HG03103 (cell line): ENCODE measurements around the gene DZIP1.

Experiments
- ATAC-seq: cut with Tn5 transposase; IDR thresholded peaks from one replicate; pipeline ENCODE4 v1.9.1; 2021; ENCODE audit warnings: low read depth; ENCODE audit not compliant: unreplicated experiment

The DZIP1 gene

DNA sequence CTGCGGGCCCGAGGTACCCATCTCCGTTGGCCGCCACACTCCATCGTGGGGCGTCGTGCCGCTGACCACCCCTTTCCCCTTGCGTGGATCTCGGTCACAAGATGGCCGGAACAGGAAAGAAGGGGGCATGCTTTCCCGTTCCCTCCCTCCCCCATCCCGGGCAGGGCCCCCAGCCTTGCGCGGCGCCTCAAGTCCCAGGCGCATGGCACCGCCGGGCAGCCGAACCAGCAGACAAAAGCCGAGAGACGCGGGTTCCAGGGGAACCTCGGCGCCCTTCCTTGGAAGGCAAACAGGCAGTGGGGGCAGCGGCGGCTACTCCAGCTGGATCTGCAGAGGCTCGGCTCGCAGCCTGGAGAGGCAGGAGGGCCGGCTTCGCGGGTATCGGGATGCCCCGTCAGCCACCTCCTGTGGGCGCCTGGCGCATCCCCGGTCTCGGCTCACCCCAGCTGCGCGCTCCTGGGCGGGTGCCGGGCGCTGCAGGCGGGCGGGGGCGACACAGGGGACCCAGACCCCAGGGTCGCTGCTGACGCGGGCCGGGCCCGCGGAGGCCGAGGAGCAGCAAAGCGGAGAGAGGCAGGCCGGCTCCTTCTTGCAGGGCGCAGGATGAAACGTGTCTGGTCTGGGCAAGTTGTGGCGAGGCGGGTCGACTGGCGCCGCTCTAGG, 439 bp downstream of the DZIP1 start:
- ATAC-seq = no peak

DNA sequence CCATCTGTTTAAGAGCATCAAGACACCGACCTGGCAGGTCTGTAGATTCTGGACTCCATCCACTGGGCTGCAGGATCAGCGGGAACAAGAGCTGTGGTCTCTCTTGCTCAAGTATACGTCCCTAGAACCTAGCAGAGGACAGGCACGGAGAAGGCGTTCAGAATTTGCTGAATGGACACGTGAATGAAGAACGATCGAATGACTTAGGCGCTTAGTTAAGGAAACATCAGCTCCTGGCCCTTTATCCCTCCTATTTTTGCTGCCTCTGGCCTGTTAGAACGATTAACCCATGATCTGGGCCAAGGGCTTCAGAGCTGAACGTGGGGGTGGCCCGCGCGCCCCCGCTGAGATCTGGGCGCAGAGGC, 953 bp downstream of the DZIP1 start:
- ATAC-seq = no peak

DNA sequence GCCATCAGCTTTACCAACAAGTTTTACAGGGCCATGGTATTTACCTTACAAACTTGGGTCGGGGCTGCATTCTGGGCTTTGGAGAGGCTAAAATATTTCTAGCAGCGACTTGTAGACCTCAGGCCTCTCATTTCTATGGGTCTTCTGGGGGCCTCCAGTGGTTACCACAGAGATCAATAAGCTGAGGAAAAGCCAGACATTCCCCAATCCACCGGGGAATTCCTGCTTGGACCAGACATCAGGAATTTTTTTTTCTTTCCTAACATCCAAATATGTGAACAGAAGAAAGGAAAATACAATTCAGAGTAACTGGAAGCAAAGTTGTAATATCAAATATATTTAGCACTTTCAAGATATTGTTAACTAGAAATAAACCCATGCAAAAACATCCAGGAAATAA, 1.5 kb downstream of the DZIP1 start:
- no peak for ATAC-seq

DNA sequence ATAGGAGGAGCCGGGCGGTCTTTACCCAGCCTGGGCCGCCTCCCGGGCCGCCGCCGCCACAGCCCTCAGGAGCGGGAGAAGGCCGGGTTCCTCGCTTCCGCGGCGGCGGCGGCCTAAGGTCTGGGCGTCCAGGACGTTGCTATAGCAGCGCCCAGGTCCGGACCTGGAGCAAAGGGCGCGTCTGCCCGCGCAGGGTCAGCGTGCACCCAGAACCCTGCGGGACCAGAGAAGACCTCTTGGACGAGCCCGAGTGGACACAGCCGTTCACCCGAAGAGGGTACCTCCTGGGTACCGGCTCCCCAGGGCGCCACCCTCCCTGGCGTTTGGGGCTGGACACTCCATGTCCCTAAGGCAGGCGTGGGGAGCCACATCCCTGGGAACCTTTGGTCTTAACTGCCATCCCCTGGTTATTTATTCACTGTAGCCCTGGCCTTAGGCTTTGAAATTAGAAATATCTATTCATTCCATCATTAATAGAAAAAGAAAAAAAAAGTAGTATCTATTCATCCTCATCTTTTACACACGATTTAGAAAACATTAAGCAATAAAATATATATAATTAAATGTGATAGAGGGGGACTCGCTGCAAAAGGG, 2.4 kb downstream of the DZIP1 start:
- ATAC-seq = no peak

DNA sequence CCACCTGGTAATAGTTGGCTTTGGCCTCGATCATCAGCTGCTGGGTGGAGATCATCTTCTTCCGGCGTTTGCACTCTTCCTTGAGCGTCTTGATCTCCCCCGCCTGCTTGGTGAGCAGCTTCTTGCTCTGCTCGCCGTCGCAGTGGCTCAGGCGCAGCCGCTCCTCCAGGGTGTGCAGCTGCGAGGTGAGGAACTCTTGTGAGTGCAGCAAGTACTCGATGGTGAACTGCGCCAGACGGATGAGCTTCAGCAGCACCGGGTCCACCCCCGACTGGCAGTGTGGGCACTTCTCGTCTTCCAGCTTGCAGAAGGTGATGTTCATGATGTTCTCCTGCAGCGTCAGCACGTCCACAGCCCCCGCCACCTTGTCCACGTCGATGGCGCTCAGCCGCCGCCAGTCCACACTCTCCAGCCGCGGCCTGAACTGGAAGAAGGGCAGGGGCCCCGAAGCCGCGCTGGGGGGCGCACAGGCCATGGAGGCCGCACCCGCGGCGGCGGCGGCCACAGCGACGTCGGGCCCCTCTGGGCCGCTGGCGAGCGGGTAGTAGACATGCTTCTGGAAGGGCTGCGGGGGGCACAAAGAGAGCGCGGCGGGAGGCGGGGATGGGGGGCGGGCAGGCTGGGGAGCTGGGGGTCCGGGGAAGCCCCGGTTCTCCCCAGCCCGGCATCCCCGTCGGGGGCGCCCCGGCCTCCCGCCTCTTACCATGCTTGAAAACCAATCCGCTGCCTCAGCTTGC, 3.0 kb downstream of the DZIP1 start:
- ATAC-seq = no peak

DNA sequence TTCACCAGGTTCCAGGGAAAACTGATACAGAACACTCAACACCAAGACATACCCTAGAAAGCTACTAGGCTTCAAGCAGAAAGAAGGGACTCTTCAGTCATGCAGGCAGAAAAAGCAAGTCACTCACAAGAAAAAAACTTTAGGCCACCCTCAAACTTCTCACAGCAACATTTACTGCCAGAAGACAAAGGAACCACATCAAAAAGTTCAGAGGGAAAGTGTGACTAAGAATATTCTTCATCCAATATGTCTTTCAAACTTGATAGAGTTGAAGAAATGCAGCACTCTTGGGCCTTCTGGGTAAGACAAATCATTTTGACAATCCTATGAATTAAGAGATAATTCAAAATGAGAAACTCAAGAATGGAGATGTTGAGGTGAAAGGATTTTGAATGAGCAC, 7.7 kb downstream of the DZIP1 start:
- no peak for ATAC-seq

DNA sequence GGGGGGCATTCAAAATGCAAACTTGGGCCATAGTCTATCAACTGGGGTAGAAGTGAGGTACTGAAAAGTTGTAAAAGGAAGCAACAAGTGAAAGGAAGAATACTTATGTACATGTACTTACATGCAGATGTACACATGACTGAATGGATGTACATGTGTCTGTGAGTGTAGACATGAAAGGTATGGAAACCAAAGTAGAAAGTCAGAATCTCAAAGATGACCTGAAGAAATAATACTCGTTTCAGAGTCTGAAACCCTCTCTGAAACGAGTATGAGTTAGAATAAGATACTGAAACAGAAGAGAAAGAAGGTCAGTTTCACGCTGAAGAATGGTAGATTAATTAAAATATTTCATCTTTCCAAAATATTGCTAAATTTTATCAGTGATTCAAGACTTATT, 13.9 kb downstream of the DZIP1 start:
- no peak for ATAC-seq

DNA sequence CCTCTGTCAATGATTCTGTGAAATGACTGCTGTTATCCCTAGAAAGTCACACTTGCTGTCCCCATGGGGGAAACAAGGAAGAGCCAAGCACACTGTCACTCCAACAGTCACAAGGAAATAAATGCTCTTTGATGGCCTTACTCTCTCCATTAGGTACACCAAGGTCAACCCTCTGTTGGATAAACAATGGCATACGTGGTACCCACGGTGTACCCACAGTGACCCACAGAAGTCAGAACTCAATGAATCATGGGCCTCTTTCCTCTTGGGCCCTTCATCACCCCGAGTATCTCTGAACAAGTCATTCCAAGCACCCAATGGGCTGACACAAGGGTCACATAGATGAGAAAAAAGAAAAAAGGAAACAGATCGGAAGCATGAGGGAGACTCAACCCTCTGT, 15.4 kb downstream of the DZIP1 start:
- no peak for ATAC-seq

DNA sequence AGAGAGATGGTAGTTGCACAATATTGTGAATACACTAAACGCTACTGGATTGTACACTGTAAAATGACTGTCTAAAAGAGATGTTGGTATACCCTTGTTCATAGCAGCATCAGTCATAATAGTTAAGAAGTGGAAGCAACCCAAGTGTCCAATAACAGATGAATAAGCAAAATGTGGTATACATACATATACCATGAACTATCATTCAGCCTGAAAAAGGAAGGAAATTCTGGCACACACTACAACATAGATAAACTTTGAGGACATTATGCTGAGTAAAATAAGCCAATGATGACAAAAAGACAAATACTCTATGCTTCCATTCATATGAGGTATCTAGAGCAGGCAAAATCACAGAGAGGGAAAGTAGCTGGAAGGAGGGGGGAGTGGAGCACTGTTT, 16.0 kb downstream of the DZIP1 start:
- no peak for ATAC-seq

DNA sequence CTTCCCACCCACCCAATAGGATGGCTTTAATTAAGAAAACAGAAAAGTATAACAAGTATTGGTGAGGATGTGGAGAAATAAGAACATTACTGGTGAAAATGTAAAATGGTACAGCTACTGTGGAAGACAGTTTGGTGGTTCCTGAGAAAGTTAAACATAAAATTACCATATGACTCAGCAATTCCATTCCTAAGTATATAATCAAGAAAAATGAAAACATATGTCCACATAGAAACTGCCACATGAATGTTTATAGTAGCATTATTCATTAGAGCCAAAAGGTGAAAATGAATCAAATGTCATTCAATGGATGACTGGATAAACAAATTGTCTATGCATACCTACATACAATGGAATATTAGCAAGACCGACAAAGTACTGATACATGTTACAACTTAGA, 16.9 kb downstream of the DZIP1 start:
- no peak for ATAC-seq

DNA sequence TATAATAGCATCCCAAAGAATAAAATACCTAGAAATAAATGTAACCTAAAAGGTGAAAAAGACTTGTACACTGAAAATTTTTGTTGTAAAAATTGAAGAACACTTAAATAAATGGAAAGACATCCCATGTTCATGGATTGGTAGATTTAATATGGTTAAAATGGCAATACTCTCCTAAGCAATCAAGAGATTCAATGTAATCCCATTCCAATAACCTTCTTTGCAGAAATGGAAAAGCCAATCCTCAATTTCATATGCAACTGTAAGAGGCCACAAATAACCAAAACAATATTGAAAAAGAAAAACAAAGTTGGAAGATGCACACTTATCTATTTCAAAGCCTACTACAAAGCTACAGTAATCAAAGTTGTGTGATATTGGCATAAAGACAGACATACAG, 17.7 kb downstream of the DZIP1 start:
- no peak for ATAC-seq

DNA sequence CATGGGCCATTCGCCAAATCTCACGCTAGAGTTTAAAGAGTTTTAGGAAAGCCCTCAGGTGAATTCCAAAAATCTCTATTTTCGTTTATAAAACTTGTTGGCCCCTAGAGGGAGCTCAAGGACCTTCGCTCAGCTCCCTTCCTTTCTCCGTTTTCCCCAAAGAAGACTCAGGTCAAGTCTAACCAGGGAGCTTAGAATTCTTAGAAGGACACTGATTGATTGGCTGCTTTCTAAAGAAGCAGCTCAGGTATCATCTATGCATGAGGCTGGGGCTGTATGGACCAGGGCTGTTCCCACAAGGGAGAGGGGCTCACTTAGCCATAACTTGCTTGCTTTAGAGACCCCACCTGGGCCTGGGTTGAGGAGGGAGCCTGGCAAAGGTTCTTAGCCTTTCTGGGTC, 20.5 kb downstream of the DZIP1 start:
- ATAC-seq = peak; percentile 45

DNA sequence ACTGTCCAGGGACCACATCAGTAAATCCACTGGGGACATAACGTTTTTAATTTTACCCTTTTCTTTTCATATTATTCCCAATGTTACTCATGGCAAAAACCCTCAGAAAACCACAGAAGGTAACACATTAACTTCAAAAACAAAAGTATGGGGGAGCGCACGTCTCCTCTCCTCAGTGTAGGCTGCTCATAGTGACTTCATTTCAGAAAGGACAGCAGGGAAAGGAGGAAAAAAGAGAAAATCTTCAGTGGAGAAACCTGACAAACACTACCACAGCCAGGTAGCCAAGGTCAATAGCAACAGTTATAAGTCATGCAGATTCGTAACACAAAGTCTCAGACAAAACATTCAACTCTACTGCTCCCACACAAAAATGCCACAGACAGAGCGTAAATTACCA, 21.4 kb downstream of the DZIP1 start:
- no peak for ATAC-seq

DNA sequence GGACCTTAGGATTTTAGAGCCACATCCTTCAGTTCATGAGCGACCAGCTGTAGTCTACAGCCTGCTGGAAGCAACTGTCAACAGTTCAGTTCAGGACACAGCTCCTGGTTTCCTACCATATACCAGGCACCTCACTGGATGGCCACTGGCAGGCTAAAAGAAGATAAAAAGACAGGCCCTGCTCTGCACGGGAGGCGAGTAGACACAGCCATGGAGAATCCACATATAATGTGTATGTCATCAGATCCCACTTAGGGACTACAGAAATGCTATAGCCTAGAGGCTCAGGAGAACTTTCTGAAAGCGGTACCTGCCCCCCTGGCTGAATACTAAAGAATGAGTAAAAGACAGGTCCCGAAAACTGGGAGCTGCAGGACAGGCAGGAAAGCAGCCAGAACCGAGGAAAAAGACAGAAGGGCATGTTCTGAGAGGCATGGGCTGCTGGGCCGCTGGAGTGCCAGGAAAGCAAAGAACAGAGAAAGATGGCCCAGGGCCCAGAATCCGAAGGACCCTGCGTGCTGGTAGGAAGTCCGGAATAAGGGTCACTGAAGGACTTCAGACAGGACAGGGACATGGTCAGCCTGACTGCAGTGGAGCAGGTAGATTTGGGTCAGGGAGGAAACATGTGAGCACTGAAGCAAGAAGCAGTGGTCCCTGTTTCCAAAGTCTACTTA, 23.5 kb downstream of the DZIP1 start:
- ATAC-seq = no peak

DNA sequence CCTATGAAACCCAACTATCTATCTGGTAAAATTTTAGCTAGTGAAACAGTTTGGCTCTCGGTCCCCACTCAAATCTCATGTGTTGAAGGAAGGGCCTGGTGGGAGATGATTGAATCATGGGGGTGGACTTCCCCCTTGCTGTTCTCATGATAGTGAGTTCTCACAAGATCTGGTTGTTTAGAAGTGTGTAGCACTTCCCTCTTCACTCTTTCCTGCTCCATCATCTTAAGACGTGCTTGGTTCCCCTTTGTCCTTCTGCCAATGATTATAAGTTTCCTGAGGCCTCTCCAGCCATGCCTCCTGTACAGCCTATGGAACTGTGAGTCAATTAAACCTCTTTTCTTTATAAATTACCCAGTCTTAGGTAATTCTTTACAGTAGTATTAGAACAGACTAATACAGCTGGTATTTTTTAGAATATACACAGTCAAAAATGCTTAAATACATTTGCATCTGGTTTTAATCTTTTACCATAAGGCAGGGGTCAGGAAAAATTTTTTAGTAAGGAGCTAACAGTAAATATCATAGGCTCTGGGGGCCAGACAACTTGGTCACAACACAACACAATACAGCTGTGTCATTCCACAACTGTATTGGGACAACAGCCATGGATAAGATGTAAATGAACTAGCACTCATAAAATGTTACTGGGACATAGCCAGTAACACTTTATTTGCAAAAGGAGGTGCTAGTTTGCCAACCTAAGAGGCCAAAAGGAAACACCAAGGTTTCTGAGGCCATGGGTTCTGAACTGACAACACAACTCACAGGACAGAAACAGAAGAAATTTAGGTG, 24.3 kb downstream of the DZIP1 start:
- ATAC-seq = no peak

DNA sequence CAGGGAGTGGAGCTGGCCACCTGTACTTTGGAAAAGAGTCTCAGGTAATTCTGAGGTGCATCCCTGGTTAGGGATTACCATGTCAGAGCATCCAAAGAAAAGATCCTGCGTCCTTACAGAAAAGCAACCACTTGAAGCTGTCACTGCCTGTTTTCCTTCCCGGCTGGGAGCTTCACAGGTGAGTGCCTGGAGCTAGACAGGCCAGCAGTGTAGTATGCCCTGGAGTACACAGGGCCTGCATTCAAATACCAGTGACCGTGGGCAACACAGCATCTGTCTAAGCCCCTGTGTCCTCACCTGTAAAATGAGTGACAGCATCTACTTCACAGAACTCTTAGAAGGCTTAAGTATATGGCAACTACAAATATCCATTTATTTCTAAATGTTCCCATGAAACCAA, 29.0 kb downstream of the DZIP1 start:
- ATAC-seq = no peak

DNA sequence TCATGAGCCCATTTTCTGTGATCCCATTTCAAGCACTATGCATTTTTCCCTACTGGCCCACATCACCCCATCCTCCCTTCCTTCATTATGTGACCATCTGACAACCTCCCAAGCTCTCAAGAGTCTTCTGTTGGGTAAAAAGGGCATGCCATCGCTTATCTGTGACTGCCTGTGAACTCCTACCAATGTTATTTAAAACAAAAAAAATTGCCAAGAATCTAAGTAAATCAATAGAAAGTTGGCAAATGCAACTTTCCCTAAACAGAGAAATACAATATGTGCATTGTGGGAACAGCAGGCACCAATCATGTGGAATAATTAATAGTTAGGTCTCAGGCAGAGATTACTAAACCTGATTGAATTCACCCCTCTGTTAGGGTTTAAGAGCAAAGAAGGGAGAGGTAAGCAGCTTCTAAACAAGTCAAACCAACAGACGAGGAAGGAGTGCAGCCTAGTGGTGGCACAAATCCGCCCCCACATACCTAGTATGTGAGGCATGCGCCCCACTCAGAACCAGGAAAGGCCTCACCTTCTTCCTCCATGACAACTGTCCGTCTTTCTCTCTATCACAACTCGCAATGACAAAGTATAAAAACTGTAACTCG, 29.8 kb downstream of the DZIP1 start:
- no peak for ATAC-seq

DNA sequence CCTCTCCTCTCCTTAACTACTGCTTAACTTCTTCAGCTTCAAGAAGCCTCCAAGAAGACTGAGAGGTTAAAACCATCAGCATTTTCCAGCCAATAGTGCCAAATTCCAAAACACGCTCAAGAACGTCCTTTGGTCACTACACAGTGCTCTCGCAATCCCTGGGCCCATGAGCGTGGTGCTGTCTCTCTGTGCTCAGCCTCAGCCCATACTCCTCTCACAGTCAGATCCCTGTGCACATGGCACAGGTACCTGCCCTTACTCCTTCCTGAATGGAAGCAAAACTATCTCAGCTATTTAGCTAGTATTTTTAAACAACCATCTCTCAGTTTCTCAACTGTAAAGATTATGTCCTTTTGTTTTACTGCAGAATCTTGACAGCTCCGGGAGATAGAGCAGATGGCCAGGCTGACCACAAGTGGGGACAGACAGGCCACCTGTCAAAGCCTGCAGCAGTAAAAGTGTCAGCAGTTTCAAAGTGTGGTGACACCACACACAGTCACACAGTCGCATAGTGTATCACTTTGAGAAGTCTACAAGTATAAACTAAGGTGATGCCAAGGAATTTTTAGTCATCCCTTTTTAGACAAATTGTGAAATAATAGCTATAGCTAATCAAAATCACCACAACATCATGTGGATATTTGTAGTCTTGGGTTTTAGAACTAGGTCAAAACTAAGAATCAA, 35.7 kb downstream of the DZIP1 start:
- ATAC-seq = no peak

DNA sequence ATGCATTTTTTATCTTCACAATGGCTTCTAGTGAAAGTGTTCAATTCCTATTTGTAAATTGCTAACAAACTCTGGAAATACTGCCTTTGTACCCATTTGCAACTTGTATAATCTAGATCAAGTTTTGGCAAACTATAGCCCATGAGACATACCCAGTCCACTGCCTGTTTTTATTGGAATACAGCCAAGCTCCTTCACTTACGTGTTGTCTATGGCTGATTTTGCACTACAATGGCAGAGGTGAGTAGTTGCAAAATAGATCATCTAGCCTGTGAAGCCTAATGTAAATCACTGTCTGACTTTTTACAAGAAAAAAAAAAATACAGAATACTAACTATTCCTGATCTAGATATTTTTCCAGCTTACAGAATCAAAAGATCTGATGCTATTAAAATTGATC, 37.1 kb downstream of the DZIP1 start:
- no peak for ATAC-seq
